HG03103 (cell line): ENCODE measurements around the gene AJAP1.
"Not testable (repeated sequence)": the region's sequence is repeated elsewhere in the genome, so short reads cannot be mapped to it uniquely, and the experiment has no call there.

Experiments
- ATAC-seq: cut with Tn5 transposase; IDR thresholded peaks from one replicate; pipeline ENCODE4 v1.9.1; 2021; ENCODE audit warnings: low read depth; ENCODE audit not compliant: unreplicated experiment

Gene AJAP1

GRCh38 chr1:4656533-4657140 lies 2.2 kb downstream of the AJAP1 start:
- no peak for ATAC-seq

GRCh38 chr1:4657244-4657789 lies 2.9 kb downstream of the AJAP1 start:
- ATAC-seq: no peak

GRCh38 chr1:4657960-4658541 lies 3.6 kb downstream of the AJAP1 start:
- ATAC-seq: no peak

- no peak for ATAC-seq
Measured at GRCh38 chr1:4658643-4659628, 4.5 kb downstream of the AJAP1 start.

- ATAC-seq: no peak
Measured at GRCh38 chr1:4660917-4661594, 6.6 kb downstream of the AJAP1 start.

- ATAC-seq: no peak
Measured at GRCh38 chr1:4661595-4661917, 7.1 kb downstream of the AJAP1 start.

GRCh38 chr1:4662168-4662567 lies 7.8 kb downstream of the AJAP1 start:
- ATAC-seq: no peak

GRCh38 chr1:4662723-4663122 lies 8.3 kb downstream of the AJAP1 start:
- no peak for ATAC-seq

GRCh38 chr1:4664095-4664494 lies 9.7 kb downstream of the AJAP1 start:
- no peak for ATAC-seq

- no peak for ATAC-seq
Measured at GRCh38 chr1:4664606-4665005, 10.2 kb downstream of the AJAP1 start.

GRCh38 chr1:4665456-4665855 lies 11.0 kb downstream of the AJAP1 start:
- no peak for ATAC-seq

GRCh38 chr1:4666683-4667082 lies 12.3 kb downstream of the AJAP1 start:
- not testable (repeated sequence) for ATAC-seq

- ATAC-seq: no peak
Measured at GRCh38 chr1:4668743-4669700, 14.6 kb downstream of the AJAP1 start.

- ATAC-seq: no peak
Measured at GRCh38 chr1:4670265-4670664, 15.9 kb downstream of the AJAP1 start.

GRCh38 chr1:4671828-4672227 lies 17.4 kb downstream of the AJAP1 start:
- no peak for ATAC-seq

GRCh38 chr1:4673494-4673893 lies 19.1 kb downstream of the AJAP1 start:
- ATAC-seq: no peak

GRCh38 chr1:4674117-4674516 lies 19.7 kb downstream of the AJAP1 start:
- ATAC-seq: no peak

GRCh38 chr1:4674676-4675075 lies 20.3 kb downstream of the AJAP1 start:
- ATAC-seq: no peak

- no peak for ATAC-seq
Measured at GRCh38 chr1:4675454-4676186, 21.2 kb downstream of the AJAP1 start.
